HS-27A (cell line): ENCODE results near the gene TBC1D2B.

Source experiments
- DNase-seq: peaks from one replicate; pipeline ENCODE4 v3.0.0-alpha.2; 2012; ENCODE audit warnings: low read depth, missing footprints

TBC1D2B gene

GRCh38 chr15:78077053-78077870 lies at the start of gene TBC1D2B:
Gene TBC1D2B, minus strand, starts transcription at chr15:78077711. Its CDS starts 59 bp downstream, at chr15:78077652.
- DNase-seq: no peak

- no peak for DNase-seq
These were observed 47.8 kb upstream of the TBC1D2B start for GRCh38 chr15:78125267-78125666.

GRCh38 chr15:78120523-78120922 lies 43.0 kb upstream of the TBC1D2B start:
- DNase-seq: no peak

GRCh38 chr15:78112551-78112950 lies 35.0 kb upstream of the TBC1D2B start:
- DNase-seq: no peak

GRCh38 chr15:78111788-78112187 lies 34.3 kb upstream of the TBC1D2B start:
- no peak for DNase-seq

GRCh38 chr15:78110916-78111475 lies 33.5 kb upstream of the TBC1D2B start:
- no peak for DNase-seq

- no peak for DNase-seq
These were observed 32.6 kb upstream of the TBC1D2B start for GRCh38 chr15:78110096-78110495.

GRCh38 chr15:78109156-78109555 lies 31.6 kb upstream of the TBC1D2B start:
- DNase-seq: no peak

- DNase-seq: peak; percentile 72
These were observed 31.0 kb upstream of the TBC1D2B start for GRCh38 chr15:78108300-78109084.

GRCh38 chr15:78107471-78107870 lies 30.0 kb upstream of the TBC1D2B start:
- DNase-seq: no peak

- no peak for DNase-seq
These were observed 28.1 kb upstream of the TBC1D2B start for GRCh38 chr15:78105476-78106241.

- DNase-seq: no peak
These were observed 27.3 kb upstream of the TBC1D2B start for GRCh38 chr15:78104566-78105475.

- DNase-seq: no peak
These were observed 26.6 kb upstream of the TBC1D2B start for GRCh38 chr15:78104119-78104479.

- no peak for DNase-seq
These were observed 26.1 kb upstream of the TBC1D2B start for GRCh38 chr15:78103406-78104118.

- no peak for DNase-seq
These were observed 25.2 kb upstream of the TBC1D2B start for GRCh38 chr15:78102741-78103140.

- DNase-seq: no peak
These were observed 24.7 kb upstream of the TBC1D2B start for GRCh38 chr15:78102211-78102610.

- no peak for DNase-seq
These were observed 24.1 kb upstream of the TBC1D2B start for GRCh38 chr15:78101423-78102105.

GRCh38 chr15:78100886-78101285 lies 23.4 kb upstream of the TBC1D2B start:
- no peak for DNase-seq

- DNase-seq: no peak
These were observed 20.7 kb upstream of the TBC1D2B start for GRCh38 chr15:78098131-78098755.
